IPS-15b (cell line): ENCODE results near the gene HMX3.

Experiments used
- H3K27me3 ChIP-seq: one replicate; pipeline ENCODE4 v1.6.1; 2013; ENCODE audit warnings: low read length; ENCODE audit not compliant: control insufficient read depth, insufficient read depth
- H3K36me3 ChIP-seq: one replicate; pipeline ENCODE4 v1.6.1; 2013; ENCODE audit warnings: low read length; ENCODE audit not compliant: control insufficient read depth, insufficient read depth
- H3K4me1 ChIP-seq: one replicate; pipeline ENCODE4 v1.6.1; 2013; ENCODE audit warnings: mild to moderate bottlenecking, low read length; ENCODE audit not compliant: control insufficient read depth, insufficient read depth
- H3K4me3 ChIP-seq: one replicate; pipeline ENCODE4 v1.5.1; 2013; ENCODE audit warnings: low read depth, low read length
- H3K9ac ChIP-seq: one replicate; pipeline ENCODE4 v1.6.1; 2013; ENCODE audit warnings: low read depth, mild to moderate bottlenecking, low read length
- H3K9me3 ChIP-seq: one replicate; pipeline ENCODE4 v1.6.1; 2013; ENCODE audit warnings: mild to moderate bottlenecking, low read length; ENCODE audit not compliant: control insufficient read depth, insufficient read depth

Gene HMX3

DNA sequence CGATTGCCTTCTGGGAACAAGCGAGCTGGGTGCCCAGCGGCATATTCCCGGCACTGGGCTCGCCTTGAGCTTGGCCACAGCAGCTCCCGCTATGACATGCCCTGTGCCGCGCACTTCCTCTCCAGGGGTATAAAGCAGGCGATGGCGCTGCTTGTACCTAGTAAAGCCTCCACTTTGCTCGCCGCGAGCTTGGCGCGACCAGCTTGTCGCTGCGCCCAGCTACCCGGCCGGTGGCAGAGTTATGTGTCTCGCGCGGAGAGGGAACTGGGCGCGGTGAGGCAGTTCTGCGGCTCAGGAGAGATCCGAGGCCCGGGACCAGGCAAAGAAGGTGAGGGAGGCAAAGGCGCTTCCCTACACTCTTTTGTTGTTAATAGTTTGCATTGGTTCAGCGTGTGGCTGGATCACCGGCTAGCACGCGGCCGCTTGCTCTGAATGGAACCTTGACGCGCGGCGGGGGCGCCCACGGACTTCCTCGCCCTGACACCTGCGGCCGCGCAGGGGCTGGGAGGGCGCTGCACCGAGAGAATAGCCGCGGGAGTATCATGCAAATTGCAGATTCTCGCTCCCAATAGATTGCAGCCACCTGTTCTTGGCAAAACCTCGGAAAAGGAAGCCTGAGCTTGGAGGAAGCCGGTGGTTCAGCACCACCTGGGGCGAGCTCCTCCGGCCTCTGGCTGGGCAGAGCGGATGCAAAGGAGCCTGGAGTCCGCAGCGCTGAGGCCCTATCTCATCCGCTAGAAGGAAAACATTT is 15.4 kb downstream of the HMX3 start:
- Histone ChIP-seq H3K9ac (no peak overlapping the region), H3K9me3 (no peaks in the 10 kb centered on the region), H3K27me3 (peaks cover 74% of the 10 kb centered on the region), H3K36me3 (no peaks in the 10 kb centered on the region), H3K4me3 (peak overlapping the region; percentile 59), H3K4me1 (peaks cover 19% of the 10 kb centered on the region)

DNA sequence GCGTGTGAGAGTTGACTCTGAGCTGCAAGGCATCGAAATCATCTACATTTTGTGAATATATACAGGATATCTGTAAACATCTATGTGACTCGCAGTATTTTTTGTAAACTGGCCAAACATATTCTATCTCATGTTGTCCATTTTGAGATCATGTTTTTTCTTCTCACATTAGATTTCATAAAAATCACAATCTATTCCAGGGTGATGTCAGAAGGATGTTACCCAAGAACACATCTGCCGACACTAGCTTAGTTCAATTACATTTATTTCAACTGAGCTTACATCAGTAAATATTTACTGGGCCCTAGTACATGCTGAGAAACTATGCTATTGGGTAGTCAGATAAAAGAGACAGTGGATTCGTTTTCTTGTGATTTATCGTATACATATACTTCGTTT is 16.0 kb downstream of the HMX3 start:
- Histone ChIP-seq H3K9ac (no peak overlapping the region), H3K4me1 (peaks cover 19% of the 10 kb centered on the region), H3K36me3 (no peaks in the 10 kb centered on the region), H3K27me3 (peaks cover 68% of the 10 kb centered on the region), H3K4me3 (peak overlapping the region; percentile 59), H3K9me3 (no peaks in the 10 kb centered on the region)

GRCh38 chr10:123153486-123154091 is 17.8 kb downstream of the HMX3 start:
- Histone ChIP-seq H3K9ac (no peak overlapping the region), H3K27me3 (peaks cover 52% of the 10 kb centered on the region), H3K4me3 (no peak overlapping the region)

GRCh38 chr10:123154092-123154710 is 18.4 kb downstream of the HMX3 start, which contains the start of gene BUB3:
BUB3 (plus strand) TSS chr10:123154402; CDS start chr10:123154918, 516 bp downstream.
- Histone ChIP-seq H3K4me3 (peak within 1 kb of the TSS; percentile 93), H3K9ac (peak within 1 kb of the TSS; percentile 94), H3K9me3 (no peaks in the 10 kb centered on the region), H3K36me3 (no peaks in the 10 kb centered on the region), H3K27me3 (peaks cover 45% of the 10 kb centered on the region), H3K4me1 (peaks cover 19% of the 10 kb centered on the region)

More at GRCh38 chr10:123153486-123154091, 17.8 kb downstream of the HMX3 start:
- Histone ChIP-seq H3K4me1 (peaks cover 19% of the 10 kb centered on the region), H3K9me3 (no peaks in the 10 kb centered on the region), H3K36me3 (no peaks in the 10 kb centered on the region)

DNA sequence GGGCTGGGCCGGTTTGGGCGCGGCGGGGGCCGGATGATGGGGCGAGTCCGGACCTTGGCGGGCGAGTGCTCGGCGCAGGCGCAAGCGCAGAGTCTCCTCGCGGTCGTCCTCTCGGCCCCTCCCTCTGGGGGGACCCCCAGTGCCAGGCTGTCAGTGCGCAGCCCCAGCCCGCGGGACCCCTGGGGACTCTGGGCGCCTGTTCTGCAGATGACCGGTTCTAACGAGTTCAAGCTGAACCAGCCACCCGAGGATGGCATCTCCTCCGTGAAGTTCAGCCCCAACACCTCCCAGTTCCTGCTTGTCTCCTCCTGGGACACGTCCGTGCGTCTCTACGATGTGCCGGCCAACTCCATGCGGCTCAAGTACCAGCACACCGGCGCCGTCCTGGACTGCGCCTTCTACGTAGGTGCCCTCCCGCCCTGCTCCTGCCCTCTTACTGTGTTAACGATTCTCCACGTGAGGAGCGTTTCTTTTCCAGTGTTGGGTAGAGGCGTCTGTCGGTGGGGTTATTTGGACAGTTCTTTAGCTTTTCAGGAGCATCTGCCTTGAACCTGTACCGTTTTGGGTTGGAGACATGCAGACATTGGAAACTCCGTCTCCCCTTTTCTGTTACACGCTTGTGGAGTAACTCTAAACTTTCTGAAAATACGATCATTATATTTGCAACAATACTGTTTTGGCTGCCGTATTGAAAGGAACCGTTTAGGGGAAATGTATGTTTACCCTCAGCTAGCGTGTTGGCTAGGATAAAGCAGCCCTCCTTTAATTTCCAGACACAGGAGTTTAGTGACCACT is 19.1 kb downstream of the HMX3 start:
- Histone ChIP-seq H3K9ac (peak overlapping the region; percentile 94), H3K4me1 (peaks cover 19% of the 10 kb centered on the region), H3K4me3 (peak overlapping the region; percentile 93), H3K27me3 (peaks cover 38% of the 10 kb centered on the region), H3K36me3 (no peaks in the 10 kb centered on the region), H3K9me3 (no peaks in the 10 kb centered on the region)

- Histone ChIP-seq H3K4me1 (peaks cover 17% of the 10 kb centered on the region), H3K36me3 (no peaks in the 10 kb centered on the region), H3K9me3 (no peaks in the 10 kb centered on the region), H3K27me3 (peaks cover 27% of the 10 kb centered on the region), H3K9ac (no peak overlapping the region), H3K4me3 (no peak overlapping the region)
These were observed 20.3 kb downstream of the HMX3 start for GRCh38 chr10:123156078-123156477.

- Histone ChIP-seq H3K4me1 (peaks cover 11% of the 10 kb centered on the region), H3K4me3 (no peak overlapping the region), H3K27me3 (peaks cover 15% of the 10 kb centered on the region), H3K36me3 (no peaks in the 10 kb centered on the region), H3K9me3 (no peaks in the 10 kb centered on the region), H3K9ac (no peak overlapping the region)
These were observed 21.4 kb downstream of the HMX3 start for GRCh38 chr10:123157210-123157609.

GRCh38 chr10:123158682-123159081 is 22.9 kb downstream of the HMX3 start:
- H3K36me3 ChIP-seq = peaks cover 4% of the 10 kb centered on the region
- H3K4me1 ChIP-seq = peaks cover 8% of the 10 kb centered on the region
- H3K9me3 ChIP-seq = no peaks in the 10 kb centered on the region
- peaks cover under 1% of the 10 kb centered on the region for H3K27me3 ChIP-seq
- H3K9ac ChIP-seq = no peak overlapping the region
- H3K4me3 ChIP-seq = no peak overlapping the region

DNA sequence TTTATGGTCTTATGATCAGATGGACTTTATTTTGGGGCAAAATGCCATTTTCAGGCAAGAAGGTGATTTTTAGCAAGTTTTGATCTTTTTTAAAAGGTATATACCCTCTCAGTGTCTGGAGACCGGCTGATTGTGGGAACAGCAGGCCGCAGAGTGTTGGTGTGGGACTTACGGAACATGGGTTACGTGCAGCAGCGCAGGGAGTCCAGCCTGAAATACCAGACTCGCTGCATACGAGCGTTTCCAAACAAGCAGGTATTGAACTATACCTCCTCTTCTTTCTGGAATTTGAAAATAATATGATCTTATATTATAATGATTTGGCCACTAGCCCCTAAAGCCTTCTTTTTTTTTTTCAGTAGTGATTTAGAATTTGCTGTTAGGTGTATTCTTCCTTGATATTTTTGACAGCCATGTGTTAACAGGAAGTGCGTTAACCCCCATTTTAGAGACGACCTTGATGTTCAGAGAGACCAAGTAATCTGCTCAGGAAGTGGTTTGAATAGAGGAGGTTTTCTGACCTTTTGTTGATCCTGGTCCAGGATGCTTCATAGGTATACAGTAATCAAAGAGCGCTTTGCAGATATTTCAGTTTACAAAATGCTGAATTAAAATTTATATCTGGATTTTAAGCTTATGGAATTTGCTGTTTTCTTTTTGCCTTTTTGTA is 24.7 kb downstream of the HMX3 start:
- Histone ChIP-seq H3K9ac (no peak overlapping the region), H3K9me3 (no peaks in the 10 kb centered on the region), H3K4me1 (peaks cover 7% of the 10 kb centered on the region), H3K36me3 (peaks cover 10% of the 10 kb centered on the region), H3K4me3 (no peak overlapping the region), H3K27me3 (no peaks in the 10 kb centered on the region)

DNA sequence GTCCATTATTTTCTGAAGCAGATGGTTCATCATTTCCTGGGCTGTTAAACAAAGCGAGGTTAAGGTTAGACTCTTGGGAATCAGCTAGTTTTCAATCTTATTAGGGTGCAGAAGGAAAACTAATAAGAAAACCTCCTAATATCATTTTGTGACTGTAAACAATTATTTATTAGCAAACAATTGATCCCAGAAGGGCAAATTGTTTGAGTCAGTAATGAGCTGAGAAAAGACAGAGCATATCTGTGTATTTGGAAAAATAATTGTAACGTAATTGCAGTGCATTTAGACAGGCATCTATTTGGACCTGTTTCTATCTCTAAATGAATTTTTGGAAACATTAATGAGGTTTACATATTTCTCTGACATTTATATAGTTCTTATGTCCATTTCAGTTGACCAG is 28.5 kb downstream of the HMX3 start:
- Histone ChIP-seq H3K9ac (no peak overlapping the region), H3K9me3 (no peaks in the 10 kb centered on the region), H3K4me1 (no peaks in the 10 kb centered on the region), H3K27me3 (no peaks in the 10 kb centered on the region), H3K4me3 (no peak overlapping the region), H3K36me3 (peaks cover 12% of the 10 kb centered on the region)

- Histone ChIP-seq H3K27me3 (no peaks in the 10 kb centered on the region), H3K36me3 (peaks cover 12% of the 10 kb centered on the region), H3K9me3 (no peaks in the 10 kb centered on the region), H3K4me3 (no peak overlapping the region), H3K4me1 (no peaks in the 10 kb centered on the region), H3K9ac (no peak overlapping the region)
These were observed 29.8 kb downstream of the HMX3 start for GRCh38 chr10:123165445-123166072.
